Measurements from ENCODE around the gene CCDC78.
A peak's percentile ranks its signal among the peaks of the same experiment; 100 is the strongest.
"Not testable (repeated sequence)": the region's sequence is repeated elsewhere in the genome, so short reads cannot be mapped to it uniquely, and the experiment has no call there.

Gene CCDC78

DNA sequence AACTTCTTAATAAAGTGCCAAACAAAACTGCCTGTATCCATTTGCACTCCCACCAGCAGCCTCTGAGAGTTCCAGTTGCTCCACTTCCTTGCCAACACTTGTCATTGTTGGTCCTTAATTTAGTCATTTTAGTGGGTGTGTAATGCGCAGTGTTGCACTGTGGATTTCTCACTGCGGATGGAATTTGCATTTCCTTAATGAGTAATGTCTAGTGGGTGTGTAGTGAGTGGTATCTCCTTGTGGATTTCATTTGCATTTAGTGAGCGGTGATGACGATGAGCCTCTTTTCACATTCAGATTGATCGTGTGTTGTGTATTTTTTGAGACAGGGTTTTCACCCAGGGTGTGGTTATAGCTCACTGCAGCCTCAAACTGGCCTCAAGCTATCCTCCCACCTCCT is 30.2 kb upstream of the CCDC78 start:
- no peaks in the 10 kb centered on the region for H3K36me3 Mint-ChIP-seq (ENCODE audit: low read depth)
- H3K27ac Mint-ChIP-seq, result no peak overlapping the region
- no peak overlapping the region for H3K4me3 Mint-ChIP-seq
- peaks cover 4% of the 10 kb centered on the region for H3K4me1 Mint-ChIP-seq
- TF ChIP-seq, protein P1, sequence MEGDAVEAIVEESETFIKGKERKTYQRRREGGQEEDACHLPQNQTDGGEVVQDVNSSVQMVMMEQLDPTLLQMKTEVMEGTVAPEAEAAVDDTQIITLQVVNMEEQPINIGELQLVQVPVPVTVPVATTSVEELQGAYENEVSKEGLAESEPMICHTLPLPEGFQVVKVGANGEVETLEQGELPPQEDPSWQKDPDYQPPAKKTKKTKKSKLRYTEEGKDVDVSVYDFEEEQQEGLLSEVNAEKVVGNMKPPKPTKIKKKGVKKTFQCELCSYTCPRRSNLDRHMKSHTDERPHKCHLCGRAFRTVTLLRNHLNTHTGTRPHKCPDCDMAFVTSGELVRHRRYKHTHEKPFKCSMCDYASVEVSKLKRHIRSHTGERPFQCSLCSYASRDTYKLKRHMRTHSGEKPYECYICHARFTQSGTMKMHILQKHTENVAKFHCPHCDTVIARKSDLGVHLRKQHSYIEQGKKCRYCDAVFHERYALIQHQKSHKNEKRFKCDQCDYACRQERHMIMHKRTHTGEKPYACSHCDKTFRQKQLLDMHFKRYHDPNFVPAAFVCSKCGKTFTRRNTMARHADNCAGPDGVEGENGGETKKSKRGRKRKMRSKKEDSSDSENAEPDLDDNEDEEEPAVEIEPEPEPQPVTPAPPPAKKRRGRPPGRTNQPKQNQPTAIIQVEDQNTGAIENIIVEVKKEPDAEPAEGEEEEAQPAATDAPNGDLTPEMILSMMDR (IDR thresholded peaks at IDR 0.05; ENCODE audit: unreplicated experiment in 3 of 3), result no peak
- H3K9me3 Mint-ChIP-seq, result peaks cover 3% of the 10 kb centered on the region
- peaks cover 22% of the 10 kb centered on the region for H3K27me3 Mint-ChIP-seq (ENCODE audit: low read depth)

DNA sequence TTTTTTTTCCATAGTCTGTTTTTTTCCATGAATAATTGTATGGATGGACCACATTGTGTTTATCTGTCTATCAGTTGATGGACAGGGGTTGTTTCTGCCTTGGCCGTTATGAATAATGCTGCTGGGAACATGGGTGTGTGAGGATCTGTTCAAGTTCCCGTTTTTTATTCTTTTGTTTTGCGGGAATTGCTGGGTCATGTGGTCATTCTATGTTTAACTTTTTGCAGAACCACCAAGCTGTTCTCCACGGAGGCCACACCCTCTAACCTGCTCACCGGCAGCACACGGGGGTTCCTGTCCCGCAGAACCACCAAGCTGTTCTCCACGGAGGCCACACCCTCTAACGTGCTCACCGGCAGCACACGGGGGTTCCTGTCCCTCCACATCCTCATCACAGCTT is 28.4 kb upstream of the CCDC78 start:
- TF ChIP-seq, protein P1 (IDR thresholded peaks at IDR 0.05; ENCODE audit: unreplicated experiment in 3 of 3), result no peak
- H3K27ac Mint-ChIP-seq, result no peak overlapping the region

GRCh38 chr16:754121-754607 is 27.9 kb upstream of the CCDC78 start:
- not testable (repeated sequence) for H3K4me3 Mint-ChIP-seq; H3K36me3 Mint-ChIP-seq (ENCODE audit: low read depth); H3K4me1 Mint-ChIP-seq; H3K9me3 Mint-ChIP-seq; H3K27ac Mint-ChIP-seq
- peaks cover 28% of the 10 kb centered on the region for H3K27me3 Mint-ChIP-seq (ENCODE audit: low read depth)

More for the DNA sequence above, 28.4 kb upstream of the CCDC78 start:
- peaks cover 2% of the 10 kb centered on the region for H3K4me1 Mint-ChIP-seq
- peaks cover 3% of the 10 kb centered on the region for H3K9me3 Mint-ChIP-seq
- no peak overlapping the region for H3K4me3 Mint-ChIP-seq
- H3K27me3 Mint-ChIP-seq (ENCODE audit: low read depth), result peaks cover 28% of the 10 kb centered on the region
- no peaks in the 10 kb centered on the region for H3K36me3 Mint-ChIP-seq (ENCODE audit: low read depth)

- Mint-ChIP-seq H3K4me3 (no peak overlapping the region), H3K27ac (peak overlapping the region in 1 of 3 experiments; percentile 67), H3K4me1 (no peaks in the 10 kb centered on the region), H3K9me3 (peaks cover 3% of the 10 kb centered on the region), H3K27me3 (ENCODE audit: low read depth) (peaks cover 28% of the 10 kb centered on the region), H3K36me3 (ENCODE audit: low read depth) (no peaks in the 10 kb centered on the region)
- TF ChIP-seq, protein P1 (IDR thresholded peaks at IDR 0.05; ENCODE audit: unreplicated experiment in 3 of 3), result no peak
Observed at GRCh38 chr16:752007-752312, 25.7 kb upstream of the CCDC78 start.

GRCh38 chr16:751152-752006 is 25.1 kb upstream of the CCDC78 start:
- no peaks in the 10 kb centered on the region for H3K4me1 Mint-ChIP-seq
- peak overlapping the region in 1 of 3 experiments; percentile 67 for H3K27ac Mint-ChIP-seq
- H3K27me3 Mint-ChIP-seq (ENCODE audit: low read depth), result peaks cover 28% of the 10 kb centered on the region
- no peak overlapping the region for H3K4me3 Mint-ChIP-seq
- H3K9me3 Mint-ChIP-seq, result peaks cover under 1% of the 10 kb centered on the region
- TF ChIP-seq, protein P1 (IDR thresholded peaks at IDR 0.05; ENCODE audit: unreplicated experiment in 3 of 3), result no peak
- H3K36me3 Mint-ChIP-seq (ENCODE audit: low read depth), result no peaks in the 10 kb centered on the region

GRCh38 chr16:750485-750884 is 24.2 kb upstream of the CCDC78 start:
- Mint-ChIP-seq H3K36me3 (ENCODE audit: low read depth) (no peaks in the 10 kb centered on the region), H3K27me3 (ENCODE audit: low read depth) (peaks cover 28% of the 10 kb centered on the region), H3K27ac (peak overlapping the region in 1 of 3 experiments; percentile 61), H3K4me1 (no peaks in the 10 kb centered on the region), H3K4me3 (no peak overlapping the region), H3K9me3 (no peaks in the 10 kb centered on the region)
- TF ChIP-seq, protein P1 (IDR thresholded peaks at IDR 0.05; ENCODE audit: unreplicated experiment in 3 of 3), result no peak
